ENCODE results near the gene IQSEC3.

The IQSEC3 gene

GRCh38 chr12:80681-81190, 14.2 kb downstream of the IQSEC3 start:
- DNase-seq: no peak

GRCh38 chr12:82740-83139, 16.2 kb downstream of the IQSEC3 start:
- no peak for DNase-seq

- DNase-seq: no peak
Measured at GRCh38 chr12:84056-84455, 17.5 kb downstream of the IQSEC3 start.

GRCh38 chr12:85191-85666, 18.7 kb downstream of the IQSEC3 start:
- no peak for DNase-seq

- no peak for DNase-seq
Measured at GRCh38 chr12:87315-87714, 20.7 kb downstream of the IQSEC3 start.

- DNase-seq: no peak
Measured at GRCh38 chr12:87856-88255, 21.3 kb downstream of the IQSEC3 start.

- no peak for DNase-seq
Measured at GRCh38 chr12:89653-90052, 23.1 kb downstream of the IQSEC3 start.

- no peak for DNase-seq
Measured at GRCh38 chr12:91213-91612, 24.6 kb downstream of the IQSEC3 start.

GRCh38 chr12:93266-94005, 26.9 kb downstream of the IQSEC3 start:
- DNase-seq: no peak

- DNase-seq: no peak
Measured at GRCh38 chr12:96543-96942, 30.0 kb downstream of the IQSEC3 start.

GRCh38 chr12:98924-99352, 32.4 kb downstream of the IQSEC3 start:
- no peak for DNase-seq

GRCh38 chr12:99605-100004, 33.0 kb downstream of the IQSEC3 start:
- no peak for DNase-seq

- no peak for DNase-seq
Measured at GRCh38 chr12:101969-102878, 35.7 kb downstream of the IQSEC3 start.

GRCh38 chr12:102879-103168, 36.3 kb downstream of the IQSEC3 start:
- DNase-seq: no peak

- no peak for DNase-seq
Measured at GRCh38 chr12:103169-103981, 36.8 kb downstream of the IQSEC3 start.

- no peak for DNase-seq
Measured at GRCh38 chr12:104551-105081, 38.0 kb downstream of the IQSEC3 start.

GRCh38 chr12:105696-106095, 39.1 kb downstream of the IQSEC3 start:
- DNase-seq: no peak

- no peak for DNase-seq
Measured at GRCh38 chr12:106118-106591, 39.6 kb downstream of the IQSEC3 start.

GRCh38 chr12:108594-108993, 42.0 kb downstream of the IQSEC3 start:
- DNase-seq: no peak

GRCh38 chr12:109446-109845, 42.9 kb downstream of the IQSEC3 start:
- no peak for DNase-seq

GRCh38 chr12:109872-110271, 43.3 kb downstream of the IQSEC3 start:
- no peak for DNase-seq

GRCh38 chr12:111699-112493, 45.3 kb downstream of the IQSEC3 start:
- DNase-seq: no peak

All from activated effector memory CD4-positive, alpha-beta T cell treated with Interleukin-2 at 50 U/mL for 16 hours (primary cell).